22Rv1 (cell line): ENCODE data around the gene EVI5L.

Experiments used
- ZFX ChIP-seq: fragments of 450-650 bp; IDR thresholded peaks from 2 replicates; pipeline ENCODE4 v1.6.1; 2017; ENCODE audit warnings: antibody characterized with exemption, borderline replicate concordance
- TF ChIP-seq, protein P1 (sequence below): fragments of 450-650 bp; IDR thresholded peaks from 2 replicates; pipeline ENCODE4 v1.5.1; 2017; ENCODE audit warnings: mild to moderate bottlenecking

DNA sequence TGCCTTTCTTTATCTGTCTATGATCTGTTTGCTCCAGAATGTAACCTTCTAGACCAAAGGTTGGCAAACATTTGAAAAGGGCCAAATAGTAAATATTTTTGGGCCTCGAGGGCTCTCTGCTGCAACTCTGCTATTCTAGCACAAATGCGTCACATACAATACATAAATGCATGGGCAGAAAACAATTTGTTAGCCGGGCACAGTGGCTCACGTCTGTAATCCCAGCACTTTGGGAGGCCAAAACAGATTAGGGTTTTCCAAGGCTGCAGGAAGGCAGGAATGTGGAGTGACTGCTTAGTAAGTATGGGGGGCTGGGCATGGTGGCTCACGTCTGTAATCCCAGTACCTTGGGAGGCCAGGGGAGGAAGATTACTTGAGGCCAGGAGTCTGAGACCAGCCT lies 21.9 kb upstream of the EVI5L start:
- TF ChIP-seq, protein P1, sequence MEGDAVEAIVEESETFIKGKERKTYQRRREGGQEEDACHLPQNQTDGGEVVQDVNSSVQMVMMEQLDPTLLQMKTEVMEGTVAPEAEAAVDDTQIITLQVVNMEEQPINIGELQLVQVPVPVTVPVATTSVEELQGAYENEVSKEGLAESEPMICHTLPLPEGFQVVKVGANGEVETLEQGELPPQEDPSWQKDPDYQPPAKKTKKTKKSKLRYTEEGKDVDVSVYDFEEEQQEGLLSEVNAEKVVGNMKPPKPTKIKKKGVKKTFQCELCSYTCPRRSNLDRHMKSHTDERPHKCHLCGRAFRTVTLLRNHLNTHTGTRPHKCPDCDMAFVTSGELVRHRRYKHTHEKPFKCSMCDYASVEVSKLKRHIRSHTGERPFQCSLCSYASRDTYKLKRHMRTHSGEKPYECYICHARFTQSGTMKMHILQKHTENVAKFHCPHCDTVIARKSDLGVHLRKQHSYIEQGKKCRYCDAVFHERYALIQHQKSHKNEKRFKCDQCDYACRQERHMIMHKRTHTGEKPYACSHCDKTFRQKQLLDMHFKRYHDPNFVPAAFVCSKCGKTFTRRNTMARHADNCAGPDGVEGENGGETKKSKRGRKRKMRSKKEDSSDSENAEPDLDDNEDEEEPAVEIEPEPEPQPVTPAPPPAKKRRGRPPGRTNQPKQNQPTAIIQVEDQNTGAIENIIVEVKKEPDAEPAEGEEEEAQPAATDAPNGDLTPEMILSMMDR = no peak
- TF ChIP-seq ZFX = no peak
